Measurements from ENCODE around the gene ABI2.
A peak's percentile ranks its signal among the peaks of the same experiment; 100 is the strongest.

The ABI2 gene

DNA sequence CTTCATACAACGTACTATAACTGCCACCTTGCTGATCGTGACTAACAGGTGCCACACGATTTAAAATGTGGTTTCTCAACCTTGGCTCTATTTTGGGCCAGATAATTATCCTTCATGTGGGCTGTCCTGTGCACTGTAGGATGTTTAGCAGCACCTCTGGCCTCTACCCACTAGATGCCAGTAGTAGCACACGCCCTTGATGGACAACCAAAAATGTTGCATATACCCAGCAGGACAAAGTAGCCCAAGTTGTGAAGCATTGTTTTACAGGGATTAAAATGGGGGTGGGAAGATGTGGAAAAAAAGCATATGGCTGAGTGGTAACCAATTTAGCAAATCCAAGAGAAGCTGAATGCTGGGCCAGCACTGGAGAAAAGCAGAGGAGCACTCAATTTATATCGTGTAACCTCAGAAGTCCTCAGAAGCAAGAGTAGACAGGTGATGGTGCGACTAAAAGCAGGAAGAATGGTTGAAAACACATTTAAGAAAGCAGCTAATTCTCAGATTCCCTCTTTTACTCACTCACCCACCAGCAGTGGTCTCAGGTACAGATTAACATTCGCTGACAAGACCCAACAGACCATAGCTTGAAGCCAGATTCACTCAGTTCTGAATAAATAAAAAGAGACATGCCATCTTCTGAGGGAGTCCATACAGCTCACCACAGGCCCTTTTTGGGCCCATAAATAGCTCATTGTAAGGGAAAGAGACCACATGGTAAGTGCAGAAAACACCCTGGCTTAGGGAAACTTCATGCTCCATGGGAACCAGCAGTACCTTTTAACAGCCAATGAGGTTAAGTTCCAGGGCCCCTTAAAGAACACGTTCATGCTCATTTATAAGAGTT lies 156.3 kb downstream of the ABI2 start:
- DNase-seq = peak; percentile 9

DNA sequence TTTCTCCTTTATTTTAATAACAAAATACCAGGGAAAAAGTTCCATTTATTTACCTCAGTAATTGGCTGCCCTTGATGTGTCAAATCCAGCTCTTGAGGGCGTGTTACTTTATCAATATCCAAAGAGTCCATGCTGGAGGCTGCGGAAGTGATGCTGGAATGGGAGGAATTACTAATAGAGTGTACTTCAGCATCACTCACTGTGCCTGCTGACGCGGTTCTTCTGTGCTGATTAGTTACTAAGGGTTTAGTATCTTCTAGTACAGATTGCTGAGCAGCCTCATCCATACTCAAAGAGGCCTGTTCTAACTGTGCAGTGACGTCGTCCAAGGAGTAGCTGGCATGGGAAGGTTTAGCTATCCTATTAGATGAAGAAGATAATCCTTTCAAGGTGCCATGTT lies 161.3 kb downstream of the ABI2 start:
- no peak for DNase-seq

DNA sequence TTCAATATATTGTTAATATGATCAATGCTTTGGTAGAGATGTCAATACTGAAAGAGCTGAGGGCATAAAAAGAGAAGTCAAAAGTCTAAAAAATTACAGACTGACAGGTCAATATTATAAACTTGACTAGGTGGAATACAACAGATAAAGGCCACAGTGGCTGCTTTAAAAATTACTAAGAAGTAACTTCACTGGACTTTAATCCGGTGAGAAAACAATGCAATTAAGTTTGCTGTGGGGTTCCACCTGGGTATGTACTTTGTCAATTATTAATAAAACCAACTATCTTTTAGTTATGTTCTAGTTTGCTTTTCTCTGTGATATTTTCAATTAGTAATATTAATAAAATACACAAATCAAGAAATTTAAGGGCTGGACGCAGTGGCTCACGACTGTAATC lies 162.2 kb downstream of the ABI2 start:
- DNase-seq = no peak

DNA sequence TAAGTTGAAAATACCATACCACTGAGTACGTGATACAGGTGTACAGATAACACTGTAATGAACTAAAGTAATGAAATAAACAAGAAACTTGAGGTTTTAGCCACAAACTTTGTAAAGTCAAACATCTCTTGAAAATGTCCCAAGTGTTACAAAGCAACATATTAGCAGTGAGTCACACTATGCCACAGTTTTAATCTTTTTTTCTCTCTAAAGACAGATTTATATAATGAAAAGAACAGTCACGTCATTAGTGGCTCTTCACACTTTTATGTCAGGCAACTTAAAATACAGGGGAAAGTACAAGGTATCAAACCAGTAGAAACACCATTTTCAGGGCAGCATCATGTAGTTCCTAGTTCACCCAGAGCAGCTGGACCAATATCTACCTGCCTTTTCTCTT lies 164.8 kb downstream of the ABI2 start:
- DNase-seq = no peak
